Measurements from ENCODE around the gene ALS2CL.

DNA sequence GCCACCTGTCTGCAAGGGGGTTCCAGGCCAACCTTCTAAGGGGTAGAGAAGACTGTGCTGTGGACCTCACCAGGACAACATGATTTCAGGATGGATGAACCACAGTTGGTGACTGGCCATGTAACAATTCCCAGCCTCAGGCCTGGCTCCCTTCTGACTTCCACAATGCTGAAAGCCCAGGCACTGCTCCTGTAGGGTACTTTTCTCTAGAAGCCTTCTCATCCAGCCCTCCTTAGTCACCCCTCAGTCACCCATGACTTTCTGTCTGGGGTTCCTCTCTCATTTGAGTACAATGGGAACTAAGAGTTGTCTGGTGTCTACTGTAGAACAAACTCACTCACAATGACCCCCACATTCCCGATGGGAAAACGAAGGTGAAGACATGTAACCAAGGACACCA lies 8.6 kb downstream of the ALS2CL start:
- no peak for TF ChIP-seq CTCF (conservative IDR thresholded peaks at IDR 0.05; ENCODE audit: low read depth in 2 of 2)
- TF ChIP-seq EZH2phosphoT487 (IDR thresholded peaks at IDR 0.05; ENCODE audit: unreplicated experiment): no peak
- TF ChIP-seq POLR2AphosphoS5 (IDR thresholded peaks at IDR 0.05; ENCODE audit: low read depth): no peak
- TF ChIP-seq, protein P1, sequence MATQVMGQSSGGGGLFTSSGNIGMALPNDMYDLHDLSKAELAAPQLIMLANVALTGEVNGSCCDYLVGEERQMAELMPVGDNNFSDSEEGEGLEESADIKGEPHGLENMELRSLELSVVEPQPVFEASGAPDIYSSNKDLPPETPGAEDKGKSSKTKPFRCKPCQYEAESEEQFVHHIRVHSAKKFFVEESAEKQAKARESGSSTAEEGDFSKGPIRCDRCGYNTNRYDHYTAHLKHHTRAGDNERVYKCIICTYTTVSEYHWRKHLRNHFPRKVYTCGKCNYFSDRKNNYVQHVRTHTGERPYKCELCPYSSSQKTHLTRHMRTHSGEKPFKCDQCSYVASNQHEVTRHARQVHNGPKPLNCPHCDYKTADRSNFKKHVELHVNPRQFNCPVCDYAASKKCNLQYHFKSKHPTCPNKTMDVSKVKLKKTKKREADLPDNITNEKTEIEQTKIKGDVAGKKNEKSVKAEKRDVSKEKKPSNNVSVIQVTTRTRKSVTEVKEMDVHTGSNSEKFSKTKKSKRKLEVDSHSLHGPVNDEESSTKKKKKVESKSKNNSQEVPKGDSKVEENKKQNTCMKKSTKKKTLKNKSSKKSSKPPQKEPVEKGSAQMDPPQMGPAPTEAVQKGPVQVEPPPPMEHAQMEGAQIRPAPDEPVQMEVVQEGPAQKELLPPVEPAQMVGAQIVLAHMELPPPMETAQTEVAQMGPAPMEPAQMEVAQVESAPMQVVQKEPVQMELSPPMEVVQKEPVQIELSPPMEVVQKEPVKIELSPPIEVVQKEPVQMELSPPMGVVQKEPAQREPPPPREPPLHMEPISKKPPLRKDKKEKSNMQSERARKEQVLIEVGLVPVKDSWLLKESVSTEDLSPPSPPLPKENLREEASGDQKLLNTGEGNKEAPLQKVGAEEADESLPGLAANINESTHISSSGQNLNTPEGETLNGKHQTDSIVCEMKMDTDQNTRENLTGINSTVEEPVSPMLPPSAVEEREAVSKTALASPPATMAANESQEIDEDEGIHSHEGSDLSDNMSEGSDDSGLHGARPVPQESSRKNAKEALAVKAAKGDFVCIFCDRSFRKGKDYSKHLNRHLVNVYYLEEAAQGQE (IDR thresholded peaks at IDR 0.05; ENCODE audit: unreplicated experiment): no peak
- TF ChIP-seq ZNF331 (CRISPR knock-in tag; IDR thresholded peaks at IDR 0.05; ENCODE audit: low read depth): no peak
- TF ChIP-seq EZH2 (IDR thresholded peaks at IDR 0.05; ENCODE audit: low read depth, unreplicated experiment): no peak
- no peak for TF ChIP-seq STAT1 (IDR thresholded peaks at IDR 0.05; ENCODE audit: unreplicated experiment)
- no peak for TF ChIP-seq ZNF114 (CRISPR knock-in tag; IDR thresholded peaks at IDR 0.05)
- TF ChIP-seq, protein P2, sequence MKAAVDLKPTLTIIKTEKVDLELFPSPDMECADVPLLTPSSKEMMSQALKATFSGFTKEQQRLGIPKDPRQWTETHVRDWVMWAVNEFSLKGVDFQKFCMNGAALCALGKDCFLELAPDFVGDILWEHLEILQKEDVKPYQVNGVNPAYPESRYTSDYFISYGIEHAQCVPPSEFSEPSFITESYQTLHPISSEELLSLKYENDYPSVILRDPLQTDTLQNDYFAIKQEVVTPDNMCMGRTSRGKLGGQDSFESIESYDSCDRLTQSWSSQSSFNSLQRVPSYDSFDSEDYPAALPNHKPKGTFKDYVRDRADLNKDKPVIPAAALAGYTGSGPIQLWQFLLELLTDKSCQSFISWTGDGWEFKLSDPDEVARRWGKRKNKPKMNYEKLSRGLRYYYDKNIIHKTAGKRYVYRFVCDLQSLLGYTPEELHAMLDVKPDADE (IDR thresholded peaks at IDR 0.05): no peak
- TF ChIP-seq JUNB (IDR thresholded peaks at IDR 0.05; ENCODE audit: unreplicated experiment): no peak
- no peak for TF ChIP-seq CREB1 (CRISPR knock-in tag; IDR thresholded peaks at IDR 0.05; ENCODE audit: low read depth)
- no peak for TF ChIP-seq NANOG (IDR thresholded peaks at IDR 0.05; ENCODE audit: borderline replicate concordance)

Data from GM23338 (cell line).